CMK (cell line): ENCODE data around the gene MMS19.
"Not testable (repeated sequence)": the region's sequence is repeated elsewhere in the genome, so short reads cannot be mapped to it uniquely, and the experiment has no call there.

Source experiments
- DNase-seq: peaks from one replicate; pipeline ENCODE4 v3.0.0-alpha.2; 2010; ENCODE audit warnings: low read depth

MMS19 gene

GRCh38 chr10:97498076-97498840, at the start of gene MMS19:
Gene MMS19, minus strand, starts transcription at chr10:97498422. Its CDS starts 38 bp downstream, at chr10:97498384.
- DNase-seq = peak; percentile 90

- no peak for DNase-seq
Observed at GRCh38 chr10:97547962-97548361, 49.7 kb upstream of the MMS19 start.

- no peak for DNase-seq
Observed at GRCh38 chr10:97547271-97547600, 49.0 kb upstream of the MMS19 start.

- DNase-seq = no peak
Observed at GRCh38 chr10:97546456-97547270, 48.4 kb upstream of the MMS19 start.

GRCh38 chr10:97543025-97543546, 44.9 kb upstream of the MMS19 start:
- DNase-seq = peak; percentile 11

- no peak for DNase-seq
Observed at GRCh38 chr10:97542169-97543024, 44.2 kb upstream of the MMS19 start.

GRCh38 chr10:97540669-97541500, 42.7 kb upstream of the MMS19 start:
- DNase-seq = no peak

- no peak for DNase-seq
Observed at GRCh38 chr10:97539523-97540200, 41.4 kb upstream of the MMS19 start.

GRCh38 chr10:97538839-97539238, 40.6 kb upstream of the MMS19 start:
- DNase-seq = no peak

- no peak for DNase-seq
Observed at GRCh38 chr10:97538411-97538810, 40.2 kb upstream of the MMS19 start.

GRCh38 chr10:97537186-97537869, 39.1 kb upstream of the MMS19 start:
- no peak for DNase-seq

GRCh38 chr10:97534746-97535367, 36.6 kb upstream of the MMS19 start:
- no peak for DNase-seq

- DNase-seq = no peak
Observed at GRCh38 chr10:97533888-97534287, 35.7 kb upstream of the MMS19 start.

GRCh38 chr10:97532935-97533671, 34.9 kb upstream of the MMS19 start:
- DNase-seq = no peak

- no peak for DNase-seq
Observed at GRCh38 chr10:97531401-97531986, 33.3 kb upstream of the MMS19 start.

- no peak for DNase-seq
Observed at GRCh38 chr10:97529685-97530465, 31.7 kb upstream of the MMS19 start.

- not testable (repeated sequence) for DNase-seq
Observed at GRCh38 chr10:97528876-97529275, 30.7 kb upstream of the MMS19 start.

GRCh38 chr10:97525683-97526110, 27.5 kb upstream of the MMS19 start:
- DNase-seq = no peak
